ENCODE data around the gene SEMA5A.

DNA sequence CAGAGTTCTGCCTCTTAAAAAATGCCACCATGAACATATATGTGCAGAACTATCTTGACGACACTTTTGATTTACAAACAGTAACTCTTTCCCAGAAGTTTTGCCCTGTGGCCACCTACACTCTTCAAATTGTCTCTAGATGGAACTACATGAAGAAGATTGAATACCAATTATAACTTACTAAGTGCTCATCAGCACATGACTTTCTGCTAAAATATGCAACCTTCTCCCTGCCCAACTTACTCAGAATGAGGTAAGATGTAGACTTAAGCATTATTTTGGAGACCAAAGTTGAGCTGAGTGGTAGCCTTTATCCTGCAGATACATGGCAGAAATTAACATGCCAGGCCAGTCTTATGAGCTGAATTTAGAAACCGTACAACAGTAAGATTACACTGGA lies 105.4 kb downstream of the SEMA5A start:
- TF ChIP-seq EZH2 (IDR thresholded peaks at IDR 0.05) (no peak), CTCF (IDR thresholded peaks at IDR 0.05) (no peak)
